ENCODE data around the gene CAPN8.
A peak's percentile ranks its signal among the peaks of the same experiment; 100 is the strongest.

CAPN8 gene

DNA sequence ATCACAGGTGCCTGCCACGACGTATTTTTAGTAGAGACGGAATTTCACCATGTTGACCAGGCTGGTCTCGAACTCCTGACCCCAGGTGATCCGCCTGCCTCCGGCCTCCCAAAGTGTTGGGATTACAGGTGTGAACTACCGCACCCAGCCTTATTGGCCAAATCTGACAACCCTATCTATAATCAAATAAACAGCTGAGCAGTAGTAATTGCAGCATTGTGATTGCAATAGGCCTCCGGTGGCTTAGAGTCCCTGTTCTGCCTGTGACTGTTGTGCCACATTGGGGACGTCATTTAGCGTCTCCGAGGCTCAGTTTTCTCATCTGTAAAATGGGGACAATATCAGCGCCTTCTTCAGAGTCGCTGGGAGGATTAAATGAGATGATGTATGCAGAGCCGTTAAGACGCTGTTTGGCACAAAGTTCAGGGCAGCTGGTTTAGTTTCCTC lies 46.3 kb upstream of the CAPN8 start:
- peak overlapping the region; percentile 82 for H3K4me3 ChIP-seq (ENCODE audit: low read depth, low read length)
- no peak for TF ChIP-seq CTCF (IDR thresholded peaks at IDR 0.05; ENCODE audit: low read depth, low read length, missing control alignments)

DNA sequence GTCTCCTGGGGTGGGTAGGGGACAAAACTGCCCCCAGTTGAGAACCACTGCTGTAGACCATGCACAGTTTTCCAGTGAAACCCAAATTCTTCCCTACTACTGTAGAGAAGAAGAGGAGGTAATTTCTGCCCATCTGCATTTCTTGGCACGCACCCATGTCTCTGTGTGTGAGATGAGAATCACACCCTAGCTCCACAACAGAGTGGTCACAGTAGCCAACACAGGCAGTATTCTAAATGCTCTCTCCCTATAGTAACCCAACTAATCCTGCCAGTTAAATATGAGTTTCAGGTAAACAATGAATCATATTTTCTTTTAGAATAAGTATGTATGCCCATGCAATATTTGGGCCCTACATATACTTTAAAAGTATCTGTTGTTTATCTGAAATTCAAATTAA lies 45.7 kb upstream of the CAPN8 start:
- H3K4me3 ChIP-seq (ENCODE audit: low read depth, low read length) = no peak overlapping the region
- TF ChIP-seq CTCF (IDR thresholded peaks at IDR 0.05; ENCODE audit: low read depth, low read length, missing control alignments) = no peak
- no peak for DNase-seq (ENCODE audit: low read depth)

More for the DNA sequence above, 46.3 kb upstream of the CAPN8 start:
- DNase-seq (ENCODE audit: low read depth) = no peak

DNA sequence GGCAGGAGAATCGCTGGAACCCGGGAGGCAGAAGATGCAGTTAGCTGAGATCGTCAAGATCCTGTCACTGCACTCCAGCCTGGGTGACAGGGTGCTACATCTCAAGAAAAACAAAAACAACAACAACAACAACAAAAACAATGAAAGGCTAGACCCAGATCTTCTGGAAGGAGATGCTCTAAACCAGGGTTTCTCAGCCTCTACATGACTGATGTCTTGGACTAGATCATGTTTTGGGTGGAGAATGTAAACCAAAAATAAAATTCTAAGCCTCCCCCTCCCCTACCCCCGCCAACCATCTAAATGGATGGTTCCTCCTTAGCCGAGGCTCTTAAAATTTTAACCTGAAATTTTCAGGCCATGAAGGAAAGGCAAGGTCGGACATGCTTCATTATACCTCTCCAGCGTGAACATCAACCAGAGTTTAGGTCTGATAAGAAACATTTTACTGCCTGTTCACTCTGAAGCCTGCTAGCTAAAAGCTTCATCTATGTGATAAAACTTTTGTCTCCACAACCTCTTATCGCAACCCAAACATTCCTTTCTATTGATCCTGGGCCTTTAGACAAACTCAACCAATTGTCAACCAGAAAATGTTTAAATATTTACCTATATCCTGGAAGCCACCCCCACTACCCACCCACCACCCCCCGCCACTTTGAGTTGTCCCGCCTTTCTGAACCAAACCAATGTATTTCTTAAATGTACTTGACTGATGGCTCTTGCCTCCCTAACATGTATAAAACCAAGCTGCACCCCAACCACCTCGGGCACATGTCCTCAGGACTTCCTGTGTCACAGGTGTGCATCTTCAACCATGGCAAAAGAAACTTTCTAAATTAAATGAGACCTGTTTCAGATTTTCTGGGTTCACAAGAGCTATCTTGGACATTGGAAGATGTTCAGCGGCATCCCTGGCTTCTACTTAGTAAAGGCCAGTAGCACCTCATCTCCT lies 45.0 kb upstream of the CAPN8 start:
- H3K4me3 ChIP-seq (ENCODE audit: low read depth, low read length) = no peak overlapping the region
- TF ChIP-seq CTCF (IDR thresholded peaks at IDR 0.05; ENCODE audit: low read depth, low read length, missing control alignments) = no peak
- no peak for DNase-seq (ENCODE audit: low read depth)

DNA sequence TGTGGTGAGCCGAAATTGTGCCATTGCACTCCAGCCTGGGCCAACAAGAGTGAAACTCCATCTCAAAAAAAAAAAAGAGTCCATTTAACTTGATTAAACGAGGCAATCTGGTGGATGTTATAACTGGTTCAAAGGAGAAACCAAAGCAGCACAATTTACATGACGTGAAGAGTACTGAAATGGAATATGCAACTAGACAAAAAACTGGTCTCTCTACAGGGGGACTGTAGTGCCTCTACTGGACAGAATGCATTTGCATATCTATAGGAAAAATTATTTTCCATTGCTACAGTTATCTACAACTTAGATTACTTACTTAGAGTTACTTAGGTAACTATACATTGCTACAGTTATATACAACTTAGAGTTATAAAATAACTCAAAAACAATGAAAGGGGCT lies 44.1 kb upstream of the CAPN8 start:
- H3K4me3 ChIP-seq (ENCODE audit: low read depth, low read length) = no peak overlapping the region
- TF ChIP-seq CTCF (IDR thresholded peaks at IDR 0.05; ENCODE audit: low read depth, low read length, missing control alignments) = peak; percentile 9
- DNase-seq (ENCODE audit: low read depth) = no peak

DNA sequence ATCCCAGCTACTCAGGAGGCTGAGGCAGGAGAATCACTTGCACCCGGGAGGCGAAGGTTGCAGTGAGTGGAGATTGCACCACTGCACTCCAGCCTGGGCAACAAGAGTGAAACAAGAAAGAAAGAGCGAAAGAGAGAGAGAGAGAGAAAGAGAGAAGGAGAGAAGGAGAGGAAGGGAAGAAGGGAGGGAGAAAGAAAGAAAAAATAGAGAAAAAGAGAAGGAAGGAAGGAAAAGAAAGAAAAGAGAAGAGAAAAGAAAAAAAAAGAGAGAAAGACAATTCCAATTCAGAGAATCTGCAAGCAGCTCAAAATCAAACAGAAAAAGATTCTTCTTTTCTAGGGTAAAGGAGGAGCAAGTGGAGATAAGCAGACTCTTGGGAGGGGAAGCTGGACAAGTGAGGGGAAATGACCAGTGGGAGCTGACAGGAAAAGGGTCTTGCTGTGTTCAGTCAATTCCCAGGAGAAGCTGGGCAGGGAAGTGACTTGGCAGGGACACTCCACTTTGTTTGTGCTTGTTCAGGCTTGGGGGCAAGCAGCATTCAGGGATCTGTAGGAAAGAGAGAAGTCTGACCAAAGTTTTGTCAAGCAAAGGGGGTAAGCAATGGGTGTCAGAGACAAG lies 43.3 kb upstream of the CAPN8 start:
- no peak overlapping the region for H3K4me3 ChIP-seq (ENCODE audit: low read depth, low read length)
- no peak for DNase-seq (ENCODE audit: low read depth)
- TF ChIP-seq CTCF (IDR thresholded peaks at IDR 0.05; ENCODE audit: low read depth, low read length, missing control alignments) = no peak

GRCh38 chr1:223708001-223708359 lies 42.5 kb upstream of the CAPN8 start:
- TF ChIP-seq CTCF (IDR thresholded peaks at IDR 0.05; ENCODE audit: low read depth, low read length, missing control alignments) = no peak
- no peak for DNase-seq (ENCODE audit: low read depth)
- no peak overlapping the region for H3K4me3 ChIP-seq (ENCODE audit: low read depth, low read length)
